NCI-H345 treated with DMSO at 0.1 percent for 48 hours (cell line): ENCODE measurements around the gene TBC1D32.

Experiments used
- DNase-seq: peaks from one replicate; lab custom pipeline; 2025; ENCODE audit not compliant: unreplicated experiment; lab: John Stamatoyannopoulos, UW

The TBC1D32 gene

GRCh38 chr6:121033091-121033490, 301.2 kb downstream of the TBC1D32 start:
- DNase-seq: no peak

GRCh38 chr6:121032268-121033006, 301.8 kb downstream of the TBC1D32 start:
- no peak for DNase-seq
